WERI-Rb-1 (cell line): ENCODE results near the gene AFTPH.

Source experiments
- DNase-seq: peaks from one replicate; pipeline ENCODE4 v3.0.0-alpha.2; 2020
- H3K27ac ChIP-seq: fragments of 250-450 bp; sonication (Bioruptor Pico); 2 replicates; pipeline ENCODE4 v1.5.1; 2020; ENCODE audit warnings: mild to moderate bottlenecking, moderate library complexity
- H3K27me3 ChIP-seq: fragments of 250-450 bp; sonication (Bioruptor Pico); 2 replicates; pipeline ENCODE4 v1.5.1; 2021; ENCODE audit warnings: mild to moderate bottlenecking, low read depth, moderate library complexity; ENCODE audit not compliant: insufficient read depth, severe bottlenecking
- H3K36me3 ChIP-seq: fragments of 250-450 bp; sonication (Bioruptor Pico); 2 replicates; pipeline ENCODE4 v1.5.1; 2020; ENCODE audit warnings: mild to moderate bottlenecking, moderate library complexity
- H3K4me3 ChIP-seq: 2 replicates; pipeline ENCODE4 v1.5.1; 2011; ENCODE audit warnings: low read depth, mild to moderate bottlenecking, control low read depth, low read length
- H3K9me3 ChIP-seq: fragments of 250-450 bp; sonication (Bioruptor Pico); 2 replicates; pipeline ENCODE4 v1.5.1; 2021; ENCODE audit warnings: mild to moderate bottlenecking, moderate library complexity; ENCODE audit not compliant: severe bottlenecking
- TF ChIP-seq, protein P1 (sequence below): IDR thresholded peaks from 2 replicates; pipeline ENCODE4 v1.5.1; 2011; ENCODE audit warnings: low read depth, mild to moderate bottlenecking, control low read depth, inconsistent platforms, low read length

AFTPH gene

DNA sequence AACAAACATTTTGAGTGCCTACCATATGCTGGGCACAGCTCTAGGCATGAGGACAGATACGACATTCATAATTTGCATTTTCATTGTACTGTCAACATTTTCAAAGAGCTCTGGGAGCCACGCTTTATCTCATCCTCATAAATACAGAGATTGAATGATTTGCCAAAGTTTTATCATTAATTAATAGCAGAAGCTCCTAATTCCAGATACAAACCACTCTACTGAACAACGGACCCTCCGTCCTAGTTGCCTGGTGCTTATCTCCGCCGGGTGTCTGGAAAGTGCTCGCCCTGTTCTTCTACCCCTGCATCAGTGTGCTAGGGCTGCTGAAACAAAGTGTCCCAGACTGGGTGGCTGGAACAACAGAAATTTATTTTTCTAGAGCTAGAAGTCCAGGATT is 105.7 kb downstream of the AFTPH start:
- Histone ChIP-seq H3K4me3 (no peak overlapping the region), H3K27me3 (no peaks in the 10 kb centered on the region), H3K27ac (no peak overlapping the region), H3K36me3 (peaks cover 24% of the 10 kb centered on the region), H3K9me3 (no peaks in the 10 kb centered on the region)
- TF ChIP-seq, protein P1, sequence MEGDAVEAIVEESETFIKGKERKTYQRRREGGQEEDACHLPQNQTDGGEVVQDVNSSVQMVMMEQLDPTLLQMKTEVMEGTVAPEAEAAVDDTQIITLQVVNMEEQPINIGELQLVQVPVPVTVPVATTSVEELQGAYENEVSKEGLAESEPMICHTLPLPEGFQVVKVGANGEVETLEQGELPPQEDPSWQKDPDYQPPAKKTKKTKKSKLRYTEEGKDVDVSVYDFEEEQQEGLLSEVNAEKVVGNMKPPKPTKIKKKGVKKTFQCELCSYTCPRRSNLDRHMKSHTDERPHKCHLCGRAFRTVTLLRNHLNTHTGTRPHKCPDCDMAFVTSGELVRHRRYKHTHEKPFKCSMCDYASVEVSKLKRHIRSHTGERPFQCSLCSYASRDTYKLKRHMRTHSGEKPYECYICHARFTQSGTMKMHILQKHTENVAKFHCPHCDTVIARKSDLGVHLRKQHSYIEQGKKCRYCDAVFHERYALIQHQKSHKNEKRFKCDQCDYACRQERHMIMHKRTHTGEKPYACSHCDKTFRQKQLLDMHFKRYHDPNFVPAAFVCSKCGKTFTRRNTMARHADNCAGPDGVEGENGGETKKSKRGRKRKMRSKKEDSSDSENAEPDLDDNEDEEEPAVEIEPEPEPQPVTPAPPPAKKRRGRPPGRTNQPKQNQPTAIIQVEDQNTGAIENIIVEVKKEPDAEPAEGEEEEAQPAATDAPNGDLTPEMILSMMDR = no peak
- no peak for DNase-seq

DNA sequence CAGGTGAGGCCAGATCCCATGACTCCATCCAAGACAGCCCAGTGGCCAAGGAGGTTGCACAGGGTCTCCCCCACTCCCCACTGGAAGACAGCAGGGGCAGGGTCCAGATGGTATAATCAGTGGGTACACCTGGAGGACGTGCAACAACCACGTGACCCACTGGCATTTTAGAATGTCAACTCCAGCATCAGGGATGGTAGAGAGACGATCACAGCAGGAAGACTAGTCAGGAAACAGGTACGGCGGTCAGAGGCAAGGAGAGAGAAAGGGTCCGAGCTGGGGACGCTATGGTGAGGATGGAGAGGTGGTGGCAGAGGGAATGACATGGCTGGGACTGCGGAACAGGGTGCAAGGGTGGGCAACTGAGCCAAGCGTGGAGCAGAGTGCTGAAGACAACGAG is 106.6 kb downstream of the AFTPH start:
- Histone ChIP-seq H3K27me3 (no peaks in the 10 kb centered on the region), H3K9me3 (no peaks in the 10 kb centered on the region), H3K4me3 (no peak overlapping the region), H3K27ac (no peak overlapping the region), H3K36me3 (peaks cover 33% of the 10 kb centered on the region)
- TF ChIP-seq, protein P1 = no peak
- DNase-seq = no peak

DNA sequence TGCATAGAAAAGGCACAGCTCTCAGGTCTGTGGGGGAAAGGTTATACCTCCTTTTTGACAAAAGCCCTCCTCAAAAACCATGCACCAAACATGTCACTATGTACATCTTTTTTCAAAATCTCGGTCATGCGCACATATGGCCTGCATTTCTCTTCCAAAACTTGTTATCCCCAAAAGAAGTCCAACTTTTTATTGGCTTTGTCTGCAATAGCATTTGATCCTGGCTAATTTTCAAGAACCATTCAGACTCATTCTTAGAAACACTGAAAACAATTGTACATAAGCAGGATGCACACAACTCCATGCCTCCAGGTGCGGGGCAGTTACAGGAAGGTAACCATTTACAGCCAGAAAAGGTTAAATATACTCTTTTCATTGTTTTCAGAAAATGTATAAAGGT is 107.6 kb downstream of the AFTPH start:
- Histone ChIP-seq H3K27ac (no peak overlapping the region), H3K9me3 (no peaks in the 10 kb centered on the region), H3K4me3 (no peak overlapping the region), H3K36me3 (peaks cover 38% of the 10 kb centered on the region), H3K27me3 (no peaks in the 10 kb centered on the region)
- DNase-seq = no peak
- TF ChIP-seq, protein P1 = no peak

DNA sequence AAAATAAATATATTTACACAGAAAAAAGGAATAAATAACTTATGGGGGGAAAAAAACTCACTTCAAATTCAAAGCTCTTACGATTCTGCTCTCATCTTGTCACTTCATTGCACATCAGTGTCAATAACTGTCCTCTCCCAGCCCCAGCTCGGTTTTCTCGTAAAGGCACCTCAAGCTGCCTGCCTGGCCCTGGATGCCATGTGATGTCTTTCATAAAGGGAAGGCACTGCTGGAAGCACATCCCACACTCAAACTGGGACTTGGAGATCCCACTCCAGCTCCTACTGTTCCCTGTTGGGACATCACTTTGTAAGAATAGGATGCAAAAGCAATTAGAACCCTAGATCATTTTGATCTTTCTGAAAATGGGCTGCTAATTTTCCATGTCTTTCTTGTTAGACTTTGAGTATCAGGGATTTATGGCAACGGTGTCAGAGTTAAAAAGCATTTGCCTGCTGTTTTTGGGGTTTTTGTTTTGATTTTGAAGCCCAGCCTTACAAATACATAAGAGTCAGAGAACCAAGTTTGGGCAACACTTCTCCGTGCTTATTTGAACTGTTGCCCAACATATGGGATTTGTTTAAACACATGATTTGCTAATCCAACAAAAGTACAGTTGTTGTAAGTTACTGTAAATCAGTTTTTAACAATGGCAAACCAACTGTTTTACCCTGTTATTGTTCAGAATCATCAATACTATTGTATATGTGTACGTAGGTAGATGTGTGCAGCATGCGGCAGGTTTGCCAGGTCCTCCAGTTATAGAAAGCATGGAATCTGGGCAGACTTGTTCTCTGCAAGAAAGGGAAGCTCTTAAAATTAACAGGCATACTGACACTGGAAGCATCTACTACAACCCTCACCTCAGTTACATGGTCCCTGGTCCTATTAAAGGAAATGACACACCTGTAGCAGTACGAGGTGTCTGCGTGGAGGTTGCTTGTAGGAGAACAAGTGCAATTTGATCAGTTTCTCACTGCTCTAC is 109.0 kb downstream of the AFTPH start:
- Histone ChIP-seq H3K27me3 (no peaks in the 10 kb centered on the region), H3K36me3 (peaks cover 38% of the 10 kb centered on the region), H3K27ac (no peak overlapping the region), H3K4me3 (no peak overlapping the region), H3K9me3 (no peaks in the 10 kb centered on the region)
- no peak for DNase-seq
- TF ChIP-seq, protein P1 = no peak

DNA sequence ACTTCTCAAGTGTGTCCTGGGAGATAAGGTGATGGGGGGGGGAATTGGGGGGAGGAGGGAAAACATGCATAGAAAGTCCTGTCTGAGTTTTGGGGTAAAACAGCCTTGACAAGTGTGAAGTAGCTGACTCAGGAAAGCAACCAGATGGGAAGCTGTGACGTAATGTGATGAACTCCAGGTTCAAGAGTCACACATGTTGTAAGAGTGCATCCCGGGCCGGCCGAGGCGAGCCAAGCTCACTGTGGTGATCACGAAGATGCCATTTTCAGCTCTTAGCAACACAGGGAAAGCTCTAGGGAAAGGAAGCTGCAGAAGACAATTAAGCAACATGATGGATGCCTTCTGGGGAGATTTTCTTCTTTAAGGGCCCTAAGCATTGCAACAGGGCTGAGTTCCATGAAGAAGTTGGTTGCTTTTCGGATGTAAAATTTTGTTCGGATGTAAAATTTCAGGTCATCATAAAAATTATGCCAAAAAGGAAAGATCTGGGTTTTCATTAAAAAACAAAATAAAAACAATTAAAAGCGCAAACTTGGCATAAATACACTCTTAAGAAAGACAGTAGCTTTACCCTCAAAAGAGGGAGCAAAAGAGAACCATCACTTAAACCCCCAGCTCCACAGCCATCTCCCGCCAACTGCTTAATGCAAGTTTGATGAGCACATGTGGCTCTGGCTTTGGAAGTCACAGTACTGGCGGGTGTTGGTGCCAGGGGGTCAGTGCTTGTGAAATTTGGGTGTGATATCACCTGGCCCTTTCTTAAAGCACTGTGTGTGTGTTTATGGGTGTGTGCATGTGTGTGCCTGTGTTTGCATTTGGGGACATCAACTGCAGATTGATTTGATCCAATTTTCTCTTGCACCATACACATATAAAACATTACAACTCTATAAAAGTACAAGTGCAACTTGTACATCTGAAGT is 110.5 kb downstream of the AFTPH start:
- H3K4me3 ChIP-seq = no peak overlapping the region
- H3K36me3 ChIP-seq = peaks cover 38% of the 10 kb centered on the region
- TF ChIP-seq, protein P1 = no peak
- H3K9me3 ChIP-seq = no peaks in the 10 kb centered on the region
- no peak for DNase-seq
- no peak overlapping the region for H3K27ac ChIP-seq
- no peaks in the 10 kb centered on the region for H3K27me3 ChIP-seq
